GM18909 (cell line): ENCODE data around the gene ATP5MK.
"Not testable (repeated sequence)": the region's sequence is repeated elsewhere in the genome, so short reads cannot be mapped to it uniquely, and the experiment has no call there.

Experiments
- ATAC-seq: cut with Tn5 transposase; IDR thresholded peaks from one replicate; pipeline ENCODE4 v1.9.1; 2021; ENCODE audit warnings: mild to moderate bottlenecking; ENCODE audit not compliant: unreplicated experiment, poor library complexity

Gene ATP5MK

DNA sequence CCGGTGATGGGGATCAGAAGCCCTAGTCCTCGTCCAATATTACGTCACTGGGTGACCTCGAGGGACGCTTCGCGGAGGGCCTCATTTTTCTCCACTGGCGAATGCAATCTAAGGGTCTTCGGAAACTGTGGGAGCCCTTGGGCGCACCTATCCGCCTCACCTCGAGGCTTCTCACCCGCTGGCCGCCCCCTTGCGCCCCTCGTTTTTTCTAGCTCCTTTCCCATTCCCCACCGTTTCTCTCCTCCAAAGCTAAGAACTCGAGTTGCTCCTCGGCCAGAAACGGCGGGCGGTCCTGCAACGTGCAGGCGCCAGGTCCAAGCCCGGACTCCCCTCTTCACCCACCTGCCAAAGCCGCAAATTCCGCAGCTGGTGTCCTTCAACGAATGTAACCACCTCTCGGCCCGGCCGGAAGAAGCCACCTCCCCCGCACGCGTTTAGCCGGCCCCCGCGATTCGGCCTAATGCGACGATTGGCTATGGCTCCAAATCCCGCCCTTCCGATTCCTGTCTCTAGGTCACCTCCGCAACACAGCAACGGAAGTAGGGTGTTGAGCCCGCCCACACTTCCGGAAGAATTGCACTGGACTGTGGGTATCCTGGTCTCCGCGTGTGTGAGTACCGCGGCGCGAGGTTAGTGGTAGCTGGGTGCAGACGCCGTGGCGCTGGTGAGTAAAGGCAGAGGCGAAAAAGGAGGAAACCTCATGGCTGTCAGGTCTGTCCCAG is at the start of gene ATP5MK, which contains the start of gene PDCD11:
Gene ATP5MK, minus strand, starts transcription at position 409 of the 722 bp plus-strand sequence. CDS start 4,018 bp downstream, outside the sequence.
Gene PDCD11, plus strand, starts transcription at position 560 of the 722 bp plus-strand sequence. CDS start 1,801 bp downstream, outside the sequence.
- ATAC-seq, result peak; percentile 99

- no peak for ATAC-seq
These were observed 49.1 kb upstream of the ATP5MK start for GRCh38 chr10:103445366-103445765.

- ATAC-seq, result no peak
These were observed 48.2 kb upstream of the ATP5MK start for GRCh38 chr10:103444478-103444877.

DNA sequence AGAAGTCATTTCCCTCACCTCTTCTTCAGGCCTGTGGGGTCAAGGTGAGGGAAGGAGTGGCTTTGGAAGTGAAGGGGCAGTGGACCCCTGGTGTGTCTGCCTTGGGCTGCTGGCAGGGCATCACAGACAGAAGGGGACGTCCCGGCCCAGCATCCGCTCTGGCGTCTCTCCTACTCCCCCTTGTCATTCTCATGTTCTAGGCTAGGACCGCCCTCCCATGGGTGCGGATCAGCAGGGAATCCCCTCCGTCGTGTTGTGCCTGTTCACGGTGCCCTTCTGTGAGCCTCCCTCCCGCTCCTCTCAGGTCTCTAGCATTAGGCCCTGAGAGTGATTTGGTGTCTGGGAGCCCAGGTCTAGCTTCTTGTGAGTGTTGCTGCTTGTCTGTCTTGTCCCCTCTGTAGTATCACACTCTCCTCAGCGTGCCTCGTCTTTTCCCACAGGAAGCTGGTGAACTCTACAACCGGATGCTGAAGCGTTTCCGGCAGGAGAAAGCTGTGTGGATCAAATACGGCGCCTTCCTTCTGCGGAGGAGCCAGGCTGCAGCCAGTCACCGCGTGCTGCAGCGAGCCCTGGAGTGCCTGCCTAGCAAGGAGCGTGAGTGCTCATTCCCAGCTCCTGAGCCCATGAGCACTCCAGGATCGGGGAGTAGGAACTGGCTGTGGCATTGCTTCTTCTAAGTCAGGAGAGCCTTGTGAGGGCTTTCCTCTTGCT is 47.4 kb upstream of the ATP5MK start:
- ATAC-seq, result no peak

DNA sequence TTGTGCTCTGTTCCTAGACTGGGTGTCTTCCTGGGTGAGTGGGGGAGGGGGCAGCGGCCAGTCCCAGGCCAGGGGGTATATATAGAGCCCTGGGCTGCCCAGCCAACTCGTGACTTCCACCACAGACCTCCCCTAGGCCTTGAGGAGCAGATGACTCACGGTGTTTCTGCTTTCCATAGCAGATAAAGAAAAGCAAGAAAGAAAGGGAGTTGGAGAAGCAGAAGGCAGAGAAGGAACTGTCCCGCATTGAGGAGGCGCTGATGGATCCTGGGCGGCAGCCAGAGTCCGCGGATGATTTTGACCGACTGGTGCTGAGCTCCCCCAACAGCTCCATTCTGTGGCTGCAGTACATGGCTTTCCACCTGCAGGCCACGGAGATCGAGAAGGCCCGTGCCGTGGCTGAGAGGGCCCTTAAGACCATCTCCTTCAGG is 45.8 kb upstream of the ATP5MK start:
- ATAC-seq, result no peak

DNA sequence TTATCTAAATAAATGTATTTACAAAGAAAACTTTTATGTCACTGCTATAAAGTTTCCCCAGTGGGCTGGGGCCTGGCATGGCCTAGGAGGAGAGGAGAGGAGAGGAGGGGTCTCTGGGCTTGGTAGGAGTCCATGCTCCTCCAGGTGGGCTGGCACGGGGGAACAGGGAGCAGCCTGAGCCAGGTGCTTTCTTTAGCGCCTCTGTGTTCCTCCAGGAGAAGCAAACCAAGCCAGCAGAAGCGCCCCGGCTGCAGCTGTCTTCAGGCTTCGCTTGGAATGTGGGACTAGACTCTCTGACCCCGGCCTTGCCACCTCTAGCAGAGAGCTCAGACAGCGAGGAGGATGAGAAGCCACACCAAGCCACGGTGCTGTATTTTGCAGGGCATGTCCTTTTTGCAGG is 45.3 kb upstream of the ATP5MK start:
- ATAC-seq, result no peak

- no peak for ATAC-seq
These were observed 44.9 kb upstream of the ATP5MK start for GRCh38 chr10:103441206-103441605.

GRCh38 chr10:103440416-103440815 is 44.1 kb upstream of the ATP5MK start:
- ATAC-seq, result no peak

- no peak for ATAC-seq
These were observed 43.5 kb upstream of the ATP5MK start for GRCh38 chr10:103439776-103440175.

DNA sequence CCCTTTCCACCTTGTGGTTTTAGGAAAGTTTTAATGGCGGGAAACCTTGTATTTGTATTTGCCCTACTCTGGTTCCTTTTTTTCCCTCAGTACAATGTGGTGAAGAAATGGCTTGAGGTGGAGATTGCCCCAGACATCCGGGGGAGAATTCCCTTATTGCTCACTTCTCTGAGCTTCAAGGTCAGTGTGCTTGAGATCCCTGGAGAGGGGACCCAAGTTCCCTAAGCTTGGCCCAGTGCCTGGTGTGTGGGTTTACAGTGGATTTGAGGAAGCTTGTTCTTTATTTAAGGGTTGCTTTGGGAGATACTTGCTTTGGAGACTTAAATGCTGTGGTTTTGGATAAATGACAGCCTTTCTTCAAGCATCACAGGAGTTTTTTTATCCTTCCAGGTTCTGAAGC is 37.6 kb upstream of the ATP5MK start:
- ATAC-seq, result no peak

DNA sequence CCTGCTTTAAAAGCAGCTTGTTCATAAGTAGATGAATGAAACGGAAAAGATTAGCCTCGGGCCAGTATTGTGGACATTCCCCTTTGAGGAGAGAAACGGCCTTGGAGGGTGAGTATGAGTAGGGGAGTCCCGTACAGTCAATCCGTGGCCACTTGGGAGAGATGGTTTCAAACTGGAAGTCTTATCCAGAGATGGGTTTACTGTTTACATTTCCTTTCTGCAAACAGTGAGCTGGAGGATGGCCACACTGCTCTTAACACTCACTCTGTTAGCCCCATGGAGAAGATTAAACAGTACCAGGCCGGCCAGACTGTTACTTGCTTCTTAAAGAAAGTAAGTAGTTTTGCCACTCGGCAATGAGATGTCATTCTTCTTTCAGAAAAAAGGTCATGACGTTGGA is 35.6 kb upstream of the ATP5MK start:
- no peak for ATAC-seq

GRCh38 chr10:103429647-103430046 is 33.4 kb upstream of the ATP5MK start:
- no peak for ATAC-seq

DNA sequence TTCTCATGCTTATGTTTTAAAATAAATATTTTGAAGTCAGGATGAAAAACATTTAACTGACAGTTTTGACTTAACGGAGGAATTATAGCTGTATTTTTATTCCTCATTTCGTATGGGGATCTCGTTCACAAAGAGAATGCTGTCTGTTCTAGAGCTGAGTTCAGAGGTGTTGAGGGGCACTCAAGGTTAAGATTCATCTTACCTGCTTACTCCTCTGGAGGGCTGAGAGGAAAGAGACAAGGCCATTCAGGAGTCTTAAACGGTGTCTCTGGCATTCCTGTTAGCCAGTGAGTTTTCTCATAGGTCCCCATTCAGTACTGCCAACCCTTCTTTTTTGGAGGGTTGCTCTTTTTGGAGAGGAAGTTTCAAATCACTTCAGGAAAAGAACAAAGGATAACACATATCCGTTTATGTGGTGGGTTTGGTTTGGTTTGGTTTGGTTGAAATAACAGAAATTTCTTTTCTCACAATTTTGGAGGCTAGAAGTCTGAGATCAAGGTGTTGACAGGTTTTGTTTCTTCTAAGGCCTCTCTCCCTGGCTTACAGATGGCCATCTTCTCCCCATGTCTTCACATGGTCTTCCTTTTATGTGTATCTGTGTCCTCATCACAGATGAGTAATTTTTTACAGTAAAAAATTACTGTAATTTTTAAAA is 32.8 kb upstream of the ATP5MK start:
- ATAC-seq, result no peak

DNA sequence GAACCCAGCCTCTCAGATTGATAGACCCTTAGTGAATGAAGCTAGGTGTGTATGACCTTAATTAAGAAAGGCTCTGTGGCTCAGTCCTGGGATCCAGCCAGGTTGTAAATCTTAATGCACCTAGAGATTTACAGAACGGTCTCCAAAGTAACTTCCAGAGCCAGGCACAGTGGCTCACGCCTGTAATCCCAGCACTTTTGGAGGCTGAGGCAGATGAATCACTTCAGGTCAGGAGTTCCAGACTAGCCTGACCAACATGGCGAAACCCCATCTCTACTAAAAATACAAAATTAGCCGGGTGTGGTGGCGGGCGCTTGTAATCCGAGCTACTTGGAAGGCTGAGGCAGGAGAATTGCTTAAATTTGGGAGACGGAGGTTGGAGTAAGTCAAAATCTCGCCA is 31.6 kb upstream of the ATP5MK start:
- ATAC-seq, result no peak

DNA sequence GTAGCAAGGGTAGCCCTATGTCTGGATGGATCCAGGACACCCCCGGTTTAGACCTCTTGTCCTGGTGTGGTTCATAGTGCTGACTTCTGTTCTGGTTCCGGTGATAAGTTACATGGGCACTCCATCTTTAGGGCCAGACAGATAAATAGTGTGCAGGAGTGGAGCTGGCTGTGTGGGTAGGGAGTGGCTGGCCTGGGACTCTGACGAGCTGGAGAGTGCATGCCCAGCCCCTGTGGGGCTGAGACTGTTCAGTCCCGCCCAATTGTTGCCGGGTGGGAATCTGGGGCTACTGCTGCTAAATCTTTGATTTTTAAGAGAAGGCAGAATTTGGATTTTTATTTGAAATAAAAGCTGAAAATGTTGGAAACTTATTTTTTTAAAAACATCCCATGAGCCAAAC is 27.5 kb upstream of the ATP5MK start:
- ATAC-seq, result no peak

GRCh38 chr10:103419101-103419500 is 22.8 kb upstream of the ATP5MK start:
- ATAC-seq, result no peak

- no peak for ATAC-seq
These were observed 21.3 kb upstream of the ATP5MK start for GRCh38 chr10:103417601-103418000.

DNA sequence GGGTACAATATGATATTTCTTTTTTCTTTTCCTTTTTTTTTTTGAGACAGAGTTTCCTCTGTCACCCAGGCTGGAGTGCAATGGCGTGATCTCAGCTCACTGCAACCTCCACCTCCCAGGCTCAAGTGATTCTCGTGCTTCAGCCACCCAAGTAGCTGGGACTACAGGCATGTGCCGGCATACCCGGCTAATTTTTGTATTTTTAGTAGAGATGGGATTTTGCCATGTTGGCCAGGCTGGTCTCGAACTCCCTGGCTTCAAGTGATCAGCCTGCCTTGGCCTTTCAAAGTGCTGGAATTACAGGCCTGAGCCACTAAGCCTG is 20.8 kb upstream of the ATP5MK start:
- ATAC-seq, result not testable (repeated sequence)

- ATAC-seq, result no peak
These were observed 20.3 kb upstream of the ATP5MK start for GRCh38 chr10:103416436-103417147.

- ATAC-seq, result no peak
These were observed 19.3 kb upstream of the ATP5MK start for GRCh38 chr10:103415581-103415980.

DNA sequence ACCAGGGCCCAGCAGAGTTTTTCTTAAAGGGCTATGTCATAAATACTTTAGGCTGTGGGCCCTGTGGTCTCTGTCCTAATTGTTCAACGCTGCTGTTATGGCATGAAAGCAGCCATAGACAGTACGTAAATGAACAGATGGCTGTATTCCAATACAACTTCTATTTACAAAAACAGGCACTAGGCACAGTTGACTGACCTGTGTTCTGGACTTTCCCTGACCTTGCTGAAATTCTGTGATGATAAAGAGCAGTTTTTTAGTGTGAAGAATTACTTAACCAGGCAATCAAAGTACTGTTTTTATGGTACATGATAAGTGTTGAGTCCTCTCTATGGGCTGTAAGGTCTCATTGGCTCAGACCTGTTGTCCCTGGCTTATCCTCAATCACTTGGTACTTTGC is 17.3 kb upstream of the ATP5MK start:
- no peak for ATAC-seq
